Measurements from ENCODE around the gene SERPINE1. TPM values are rescaled to one million over a fixed set of nuclear protein-coding genes. Genes with fewer than 3 reads are reported as not detected.
A peak's percentile ranks its signal among the peaks of the same experiment; 100 is the strongest.

Gene SERPINE1
- total and polyA plus RNA-seq, 2 of the 8 experiments (the other 6 are each of a cell fraction or from before 2014, with no cell fraction given) = 3.7 to 5.6 TPM

DNA sequence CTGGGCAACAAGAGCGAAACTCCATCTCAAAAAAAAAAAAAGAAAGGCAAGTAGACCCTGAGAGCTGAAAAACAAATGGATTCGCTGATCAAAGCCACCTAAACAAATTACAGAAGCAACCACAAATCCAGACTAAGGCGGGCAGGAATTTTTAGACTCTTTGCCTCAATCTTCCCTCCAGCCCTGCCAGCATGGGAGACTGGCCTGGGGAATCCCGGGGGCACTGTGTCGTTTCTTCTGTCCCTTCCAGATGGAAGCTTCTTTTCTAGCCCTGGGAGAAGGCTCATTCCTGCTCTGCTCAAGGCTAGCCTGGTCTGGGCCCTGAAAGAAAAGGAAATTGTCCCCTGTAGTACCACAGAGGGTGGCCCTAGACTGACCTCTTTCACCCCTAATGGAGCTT lies 15.6 kb upstream of the SERPINE1 start:
- Histone ChIP-seq H3K4ac (replicated peaks; ENCODE audit: insufficient read length, low read depth, low read length) (no peak overlapping the region), H3K23me2 (ENCODE audit: low read depth, low read length) (no peaks in the 10 kb centered on the region), H2AK5ac (ENCODE audit: low read depth, low read length) (no peak overlapping the region), H4K20me1 (replicated peaks in 1 of 2; ENCODE audit: control insufficient read depth in 1 of 2, insufficient read depth in 2 of 2, low read length in 2 of 2) (no peaks in the 10 kb centered on the region), H3K27ac (ENCODE audit: low read depth, low read length) (no peak overlapping the region), H2BK5ac (ENCODE audit: low read depth, low read length) (no peak overlapping the region), H2BK15ac (ENCODE audit: low read length) (no peak overlapping the region), H3K4me1 (replicated peaks in 1 of 4; ENCODE audit: control insufficient read depth in 3 of 4, insufficient read depth in 4 of 4, low read length in 3 of 4) (peaks cover 0 to 7% (median 0%) of the 10 kb centered on the region in 4 experiments; a peak in 1 of 7 replicates), H2AFZ (ENCODE audit: low read length) (no peak overlapping the region), H3K14ac (ENCODE audit: insufficient read length) (no peak overlapping the region), H2BK20ac (ENCODE audit: low read length) (0 out of 2 replicates have a peak overlapping the region, but pooled peaks have one; percentile 18), H3K9me3 (ENCODE audit: insufficient read depth in 2 of 2, low read depth in 1 of 2, low read length in 1 of 2) (no peaks in the 10 kb centered on the region), H3K27me3 (replicated peaks in 1 of 4; ENCODE audit: control insufficient read depth in 3 of 4, extremely low read depth in 1 of 4, insufficient read depth in 3 of 4, low read length in 3 of 4) (no peaks in the 10 kb centered on the region), H3K79me2 (ENCODE audit: control insufficient read depth in 1 of 2, insufficient read depth in 2 of 2, low read length in 2 of 2) (no peaks in the 10 kb centered on the region), H3K36me3 (ENCODE audit: control insufficient read depth in 2 of 4, insufficient read depth in 4 of 4, low read length in 3 of 4) (no peaks in the 10 kb centered on the region), H2BK12ac (ENCODE audit: low read depth, low read length) (no peak overlapping the region), H4K5ac (ENCODE audit: insufficient read length, low read depth, low read length) (no peak overlapping the region), H4K91ac (replicated peaks; ENCODE audit: insufficient read length, low read length) (no peak overlapping the region), H3K4me2 (ENCODE audit: insufficient read depth in 1 of 2, low read depth in 2 of 2, low read length in 2 of 2) (no peak overlapping the region), H3K56ac (replicated peaks; ENCODE audit: insufficient read length, low read depth, low read length) (no peak overlapping the region), H3K79me1 (ENCODE audit: low read depth, low read length) (no peaks in the 10 kb centered on the region), H3K4me3 (ENCODE audit: extremely low read depth in 1 of 4, insufficient read depth in 2 of 4, low read depth in 3 of 4, low read length in 4 of 4) (no peak overlapping the region), H2BK120ac (replicated peaks; ENCODE audit: low read depth, low read length) (no peak overlapping the region), H3K9ac (replicated peaks in 1 of 4; ENCODE audit: extremely low read depth in 1 of 4, low read depth in 3 of 4, low read length in 3 of 4) (no peak overlapping the region), H4K8ac (ENCODE audit: extremely low read depth, insufficient read depth, low read length) (no peak overlapping the region), H3K18ac (ENCODE audit: extremely low read depth, low read length) (no peak overlapping the region; the same call in 1 of the 2 replicates), H3K23ac (ENCODE audit: insufficient read length) (no peak overlapping the region)
- ChIA-PET CTCF (ENCODE audit: partially characterized antibody) (interaction anchor here (0.5 to 1.9 kb wide), 10 partner anchors 12 to 311 kb away, joined by 3 to 5 read pairs (median 3); partner anchors contain the start of gene SERPINE1), POLR2A (ENCODE audit: partially characterized antibody) (interaction anchor here (2.0 kb wide), 1 partner anchor 12 kb away, joined by 6 read pairs; no protein-coding TSS in a partner anchor)
- no peak for TF ChIP-seq SP1 (IDR thresholded peaks at IDR 0.05; ENCODE audit: low read depth, low read length)
- TF ChIP-seq CBX5 (IDR thresholded peaks at IDR 0.05; ENCODE audit: low read depth, low read length) = no peak
- no peak for TF ChIP-seq KDM1A (IDR thresholded peaks at IDR 0.05; ENCODE audit: borderline replicate concordance, low read length)
- no peak for TF ChIP-seq RNF2 (IDR thresholded peaks at IDR 0.05; ENCODE audit: borderline replicate concordance, low read depth, low read length, missing control alignments, poor library complexity, severe bottlenecking)
- no peak for TF ChIP-seq YY1 (IDR thresholded peaks at IDR 0.05; ENCODE audit: low read depth, low read length)
- no peak for TF ChIP-seq CEBPB (IDR thresholded peaks at IDR 0.05; ENCODE audit: low read depth, low read length)
- no peak for TF ChIP-seq SIN3A (conservative IDR thresholded peaks at IDR 0.05 in 1 of 2, IDR thresholded peaks at IDR 0.05 in 1 of 2; ENCODE audit: low read depth in 1 of 2, low read length in 2 of 2)
- TF ChIP-seq SAP30 (IDR thresholded peaks at IDR 0.05; ENCODE audit: insufficient read depth, insufficient replicate concordance, low read length) = no peak
- TF ChIP-seq USF2 (IDR thresholded peaks at IDR 0.05; ENCODE audit: low read length) = no peak
- TF ChIP-seq RBBP5 (IDR thresholded peaks at IDR 0.05; ENCODE audit: borderline replicate concordance, low read depth, low read length) = no peak
- no peak for TF ChIP-seq NRF1 (IDR thresholded peaks at IDR 0.05; ENCODE audit: low read depth, low read length)
- TF ChIP-seq SUZ12 (IDR thresholded peaks at IDR 0.05; ENCODE audit: low read length) = no peak
- no peak for TF ChIP-seq SP2 (IDR thresholded peaks at IDR 0.05; ENCODE audit: low read length)
- FAIRE-seq (no peak), DNase-seq (ENCODE audit: low read depth in 1 of 2, low spot score in 2 of 2) (no peak)
- WGBS, 2 experiments (ENCODE audit: extremely low coverage in 1 of 2, insufficient coverage in 1 of 2, insufficient read length in 1 of 2, insufficient replicate concordance in 2 of 2, low coverage in 1 of 2, low lambda C conversion rate in 2 of 2, missing lambda C conversion rate in 1 of 2) = 86% methylated on average over 4 of the region's 5 CpGs; no CpG with 5 or more reads in 1 of the 2 experiments

Measured in H1 (cell line).